ENCODE results near the gene SETD3.
A peak's percentile ranks its signal among the peaks of the same experiment; 100 is the strongest.

SETD3 gene

DNA sequence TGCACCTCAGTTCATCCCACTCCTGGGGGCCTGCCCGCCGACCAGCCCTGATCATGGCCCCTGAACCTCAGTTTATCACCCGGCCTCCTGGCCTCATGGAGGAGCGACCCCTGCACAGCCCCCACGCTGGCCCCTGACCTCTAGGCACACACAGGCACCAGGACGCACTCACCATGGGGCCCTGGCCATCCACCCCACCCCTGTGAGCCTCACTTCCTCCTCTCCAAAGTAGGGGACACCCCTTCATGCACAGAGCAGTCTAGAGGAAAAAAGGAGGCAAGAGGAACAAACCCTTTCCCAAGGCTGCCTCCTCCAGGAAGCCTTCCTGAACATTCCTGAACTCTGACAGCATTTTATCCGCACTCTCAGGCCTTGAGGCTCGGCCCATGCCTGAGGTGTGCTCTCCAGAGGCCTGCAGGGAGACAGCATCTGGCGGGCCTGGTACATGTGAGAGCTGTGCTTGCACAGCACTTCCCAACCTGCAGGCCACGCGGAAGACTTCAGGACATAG, 40.0 kb upstream of the SETD3 start:
- no peak for DNase-seq (ENCODE audit: extremely low read depth, low read depth)
- TF ChIP-seq, protein P1, sequence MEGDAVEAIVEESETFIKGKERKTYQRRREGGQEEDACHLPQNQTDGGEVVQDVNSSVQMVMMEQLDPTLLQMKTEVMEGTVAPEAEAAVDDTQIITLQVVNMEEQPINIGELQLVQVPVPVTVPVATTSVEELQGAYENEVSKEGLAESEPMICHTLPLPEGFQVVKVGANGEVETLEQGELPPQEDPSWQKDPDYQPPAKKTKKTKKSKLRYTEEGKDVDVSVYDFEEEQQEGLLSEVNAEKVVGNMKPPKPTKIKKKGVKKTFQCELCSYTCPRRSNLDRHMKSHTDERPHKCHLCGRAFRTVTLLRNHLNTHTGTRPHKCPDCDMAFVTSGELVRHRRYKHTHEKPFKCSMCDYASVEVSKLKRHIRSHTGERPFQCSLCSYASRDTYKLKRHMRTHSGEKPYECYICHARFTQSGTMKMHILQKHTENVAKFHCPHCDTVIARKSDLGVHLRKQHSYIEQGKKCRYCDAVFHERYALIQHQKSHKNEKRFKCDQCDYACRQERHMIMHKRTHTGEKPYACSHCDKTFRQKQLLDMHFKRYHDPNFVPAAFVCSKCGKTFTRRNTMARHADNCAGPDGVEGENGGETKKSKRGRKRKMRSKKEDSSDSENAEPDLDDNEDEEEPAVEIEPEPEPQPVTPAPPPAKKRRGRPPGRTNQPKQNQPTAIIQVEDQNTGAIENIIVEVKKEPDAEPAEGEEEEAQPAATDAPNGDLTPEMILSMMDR (IDR thresholded peaks at IDR 0.05; ENCODE audit: low read depth, low read length), result no peak

GRCh38 chr14:99519931-99520421, 39.3 kb upstream of the SETD3 start:
- TF ChIP-seq, protein P1 (IDR thresholded peaks at IDR 0.05; ENCODE audit: low read depth, low read length), result no peak
- DNase-seq (ENCODE audit: extremely low read depth, low read depth), result no peak

DNA sequence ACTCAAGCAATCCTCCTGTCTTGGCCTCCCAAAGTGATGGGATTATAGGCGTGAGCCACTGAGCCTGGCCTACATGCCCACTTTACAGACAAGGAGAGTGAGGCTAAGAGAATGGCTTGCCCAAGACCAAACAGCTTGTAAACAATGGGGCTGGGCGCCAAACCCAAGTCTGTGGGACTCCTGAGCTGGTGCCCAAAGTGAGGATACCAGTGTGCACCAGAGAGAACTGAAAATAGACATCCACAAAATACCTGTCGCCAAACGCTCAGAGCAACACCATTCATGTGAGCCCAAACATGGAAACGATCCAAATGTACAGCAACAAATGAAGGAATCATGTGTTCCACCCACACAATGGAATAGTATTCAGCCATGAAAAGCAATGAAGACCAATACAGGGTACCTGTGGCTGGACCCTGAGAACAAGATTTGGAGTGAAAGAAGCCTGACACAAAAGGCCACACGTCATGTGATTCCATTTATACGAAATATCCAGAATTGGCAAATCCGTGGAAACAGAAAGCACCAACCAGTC, 38.8 kb upstream of the SETD3 start:
- DNase-seq (ENCODE audit: extremely low read depth, low read depth), result no peak
- TF ChIP-seq, protein P1 (IDR thresholded peaks at IDR 0.05; ENCODE audit: low read depth, low read length), result no peak

- TF ChIP-seq, protein P1 (IDR thresholded peaks at IDR 0.05; ENCODE audit: low read depth, low read length), result peak; percentile 95
- no peak for DNase-seq (ENCODE audit: extremely low read depth, low read depth)
Measured at GRCh38 chr14:99518441-99519346, 38.0 kb upstream of the SETD3 start.

DNA sequence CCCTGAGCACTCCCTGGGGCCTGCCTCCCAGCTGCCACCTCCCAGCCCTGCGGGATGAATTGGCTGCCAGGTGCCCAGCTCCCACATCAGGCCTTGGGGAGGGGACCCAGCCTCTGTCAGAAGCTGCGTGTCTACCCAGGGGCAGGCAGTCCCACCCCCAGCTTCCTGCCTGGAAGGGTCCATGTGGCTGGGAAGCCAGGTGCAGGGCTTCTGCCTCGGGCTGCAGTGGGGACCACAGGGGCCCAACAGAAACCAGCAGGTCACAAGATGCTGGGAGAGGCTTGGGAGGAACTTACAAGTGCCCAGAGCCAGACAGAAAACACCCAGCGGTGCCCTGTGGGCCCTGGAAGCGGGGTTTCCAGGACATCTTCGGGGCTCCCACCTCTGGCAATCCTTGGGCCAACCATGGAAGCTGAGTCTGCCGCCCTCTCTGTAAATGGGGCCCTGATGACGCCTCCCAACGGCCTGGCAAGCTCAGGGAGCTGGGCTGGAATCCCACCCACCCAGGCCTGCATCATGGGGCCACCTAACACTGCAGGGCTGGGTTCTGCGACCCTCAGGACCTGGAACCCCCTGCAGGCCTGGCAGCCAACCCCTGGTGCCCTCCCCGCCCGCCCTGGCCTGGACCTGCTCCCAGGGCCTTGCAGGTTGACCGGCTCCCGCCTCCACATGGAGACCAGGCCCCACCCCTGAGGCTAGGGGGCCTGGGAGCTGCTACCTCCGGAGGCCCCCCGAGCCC, 37.2 kb upstream of the SETD3 start:
- TF ChIP-seq, protein P1 (IDR thresholded peaks at IDR 0.05; ENCODE audit: low read depth, low read length), result no peak
- DNase-seq (ENCODE audit: extremely low read depth, low read depth), result no peak

DNA sequence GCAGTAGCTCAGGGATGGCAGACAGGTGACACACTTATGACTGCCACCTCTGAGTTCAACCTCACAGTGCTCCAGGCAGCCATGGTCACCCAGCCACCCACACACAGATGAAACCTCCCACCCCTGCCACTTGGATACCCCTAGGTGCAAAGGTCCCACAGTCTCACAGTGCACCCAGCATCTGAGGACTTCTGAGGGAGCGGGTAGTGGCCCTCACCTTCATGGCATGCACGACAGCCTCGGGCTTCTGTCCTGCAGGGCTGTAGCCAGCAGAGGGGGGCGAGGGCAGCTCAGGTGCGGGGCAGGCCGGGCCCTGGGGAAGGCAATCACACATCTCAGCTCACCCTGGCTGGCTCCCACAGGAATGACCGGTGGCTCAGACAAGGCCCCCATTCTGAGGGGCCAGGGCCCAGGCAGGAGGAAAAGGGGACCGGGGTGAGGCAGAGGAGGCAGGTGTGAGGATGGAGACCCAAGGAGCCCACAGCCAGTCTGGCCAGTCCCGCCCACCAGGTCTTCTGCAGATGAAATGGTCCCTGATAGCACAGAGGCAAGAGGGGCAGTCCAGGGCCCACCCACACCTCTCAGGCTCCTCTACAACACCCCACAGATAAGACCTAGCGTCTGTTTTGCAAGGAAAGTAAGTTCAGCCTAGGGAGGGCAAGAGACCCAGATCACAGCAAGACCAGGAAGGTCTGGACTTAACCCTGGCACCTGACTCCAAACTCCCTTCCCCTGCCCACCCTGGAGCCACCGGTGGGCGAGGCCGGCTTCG, 36.4 kb upstream of the SETD3 start:
- TF ChIP-seq, protein P1 (IDR thresholded peaks at IDR 0.05; ENCODE audit: low read depth, low read length), result no peak
- no peak for DNase-seq (ENCODE audit: extremely low read depth, low read depth)

All from AG09319 (cell line).